Renal cortical epithelial cell (primary cell): Measurements from ENCODE around the gene FADS3. TPM values are rescaled to one million over a fixed set of nuclear protein-coding genes. Genes with fewer than 3 reads are reported as not detected.
A peak's percentile ranks its signal among the peaks of the same experiment; 100 is the strongest.

ENCODE experiments used
- DNase-seq: peaks from one replicate; pipeline ENCODE4 v3.0.0-alpha.2; 2011; ENCODE audit warnings: low read depth
- total RNA-seq: library from RNA; depleted of rRNA; stranded (reverse); fragments of >200 nt; gene quantifications from 2 replicates; pipeline ENCODE4 v1.2.3, GENCODE V29; 2014

The FADS3 gene
- total RNA-seq, 1 donor from 2014 or later: 181 TPM

DNA sequence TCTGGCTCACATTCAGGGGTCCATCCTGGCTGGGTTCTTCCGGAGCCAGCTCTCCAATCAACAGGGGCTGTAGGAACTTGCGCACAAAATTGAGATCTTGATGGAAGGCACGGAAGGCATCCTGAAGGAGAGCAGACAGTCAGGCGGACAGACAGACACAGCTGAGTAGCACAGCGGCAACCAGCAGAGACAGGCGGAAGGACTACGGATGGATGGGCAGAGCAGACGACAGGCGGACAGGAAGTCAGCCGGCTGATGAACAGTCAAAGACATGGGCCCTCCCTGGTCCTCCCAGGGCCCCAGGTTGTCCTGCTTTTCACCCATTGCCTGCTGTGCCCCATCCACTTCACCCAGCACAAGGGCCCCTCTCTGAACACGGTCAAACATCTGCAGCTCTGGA is 11.3 kb downstream of the FADS3 start:
- no peak for DNase-seq

DNA sequence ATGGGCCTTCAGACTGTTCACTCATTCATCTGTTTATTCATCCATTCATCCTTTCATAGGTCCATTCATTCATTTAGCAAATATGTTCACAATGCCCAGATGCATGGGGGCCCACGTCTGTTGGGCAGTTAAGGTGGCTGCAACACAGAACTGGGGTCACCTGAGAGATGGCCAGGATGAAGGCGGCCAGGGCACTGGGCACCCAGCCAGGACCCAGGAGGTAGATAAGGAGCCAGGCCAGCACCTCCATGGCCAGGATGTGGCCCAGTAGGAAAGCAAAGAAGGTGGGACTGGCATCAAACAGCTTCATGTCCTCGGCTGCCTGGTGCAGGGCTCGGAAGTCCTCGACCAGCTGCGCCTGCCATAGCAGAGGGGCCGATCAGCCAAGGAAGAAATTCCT is 12.2 kb downstream of the FADS3 start:
- DNase-seq: no peak

DNA sequence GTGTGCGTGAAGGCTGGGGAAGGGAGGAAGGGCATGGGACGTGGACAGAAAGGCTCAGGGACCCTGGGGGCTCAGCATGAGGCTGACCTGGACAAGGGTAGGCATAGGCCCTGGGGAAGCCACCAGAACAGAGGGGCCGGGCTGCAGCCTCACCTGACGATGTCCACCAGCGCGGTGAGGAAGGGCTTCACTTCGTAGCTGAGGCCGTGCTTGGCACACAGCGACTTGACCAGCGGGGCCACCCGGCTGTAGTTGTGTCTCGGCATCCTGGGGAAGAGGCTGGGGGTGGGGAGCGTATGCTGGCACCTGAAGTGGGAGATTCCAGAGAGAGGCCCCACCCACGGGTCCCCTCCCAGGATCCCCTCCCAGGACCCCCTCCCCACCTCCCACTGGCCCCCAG is 15.6 kb downstream of the FADS3 start:
- no peak for DNase-seq

DNA sequence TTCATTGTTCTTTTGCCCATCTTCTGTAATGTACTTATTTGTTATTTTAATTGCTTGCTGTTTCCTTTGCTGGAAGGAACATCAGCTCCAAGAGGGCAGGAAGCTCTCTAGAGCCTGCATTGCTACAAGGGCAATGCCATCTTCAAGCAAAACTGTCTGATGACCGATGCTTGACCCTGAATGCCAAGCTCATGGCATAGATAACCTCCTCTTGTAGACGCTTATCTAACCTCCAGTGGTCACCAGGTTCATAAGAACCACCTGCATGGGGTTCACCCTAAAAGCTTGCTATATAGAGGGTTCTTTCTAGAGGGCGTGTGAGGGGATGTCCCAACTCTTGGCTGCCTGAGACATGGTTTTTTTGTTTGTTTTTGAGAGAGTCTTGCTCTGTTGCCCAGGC is 16.5 kb downstream of the FADS3 start:
- DNase-seq: no peak

DNA sequence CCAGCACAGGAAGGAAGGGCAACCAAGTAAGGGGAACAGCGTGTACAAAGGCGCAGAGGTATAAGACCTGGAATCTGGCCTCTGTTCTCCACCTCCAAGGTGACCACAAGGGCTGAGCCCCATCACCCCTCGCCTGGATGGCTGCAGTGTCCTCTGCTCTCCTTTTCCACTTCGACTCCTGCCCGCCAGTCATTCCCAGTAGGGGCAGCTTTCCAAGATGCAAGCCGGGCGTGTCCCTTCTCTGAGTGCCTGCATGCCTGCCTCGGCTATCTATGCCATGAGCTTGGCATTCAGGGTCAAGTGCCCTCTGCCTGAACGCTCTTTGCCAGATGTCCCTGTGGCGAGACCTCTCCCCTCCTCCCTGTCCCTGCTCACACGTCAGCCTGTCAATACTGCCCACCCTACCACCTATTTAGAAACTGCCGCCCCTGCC is 17.0 kb downstream of the FADS3 start:
- DNase-seq: no peak

DNA sequence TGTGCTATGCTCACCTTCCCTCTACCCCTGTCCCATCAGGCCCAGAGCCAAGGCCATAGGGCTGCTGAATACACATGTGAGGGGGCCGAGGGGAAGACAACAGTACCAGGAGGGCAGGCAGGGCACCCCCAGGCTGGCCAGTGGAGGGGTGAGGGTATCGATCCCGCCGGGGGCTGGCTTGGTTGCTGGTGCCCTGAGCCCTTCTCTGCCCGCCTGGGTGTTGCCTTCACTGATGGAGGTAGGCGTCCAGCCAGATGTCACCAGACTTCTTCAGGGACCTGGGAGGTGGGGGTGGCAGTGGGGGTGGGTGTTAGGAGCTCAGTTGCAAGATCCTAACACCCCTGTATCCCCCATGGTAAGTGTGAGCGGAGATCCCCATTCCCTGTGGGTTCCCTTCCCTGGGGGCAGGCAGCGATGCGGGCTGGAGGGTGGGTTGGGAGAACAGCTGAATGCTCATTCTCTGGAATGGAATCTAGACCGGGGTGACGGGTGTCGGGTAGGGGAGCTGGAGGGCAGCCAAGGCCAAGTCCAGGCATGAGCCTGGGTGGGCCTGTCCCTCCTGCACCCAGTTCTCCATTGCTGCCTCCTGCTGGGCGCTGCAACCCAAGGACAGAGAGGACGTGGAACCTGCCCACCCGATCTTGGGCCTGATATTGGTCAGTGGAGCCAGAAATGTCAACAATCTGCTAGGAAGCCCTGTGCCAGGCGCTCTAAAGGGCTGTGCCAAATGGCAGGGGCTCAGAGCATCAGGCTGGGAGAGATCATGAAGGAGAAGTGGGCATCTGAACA is 17.6 kb downstream of the FADS3 start:
- DNase-seq: no peak

DNA sequence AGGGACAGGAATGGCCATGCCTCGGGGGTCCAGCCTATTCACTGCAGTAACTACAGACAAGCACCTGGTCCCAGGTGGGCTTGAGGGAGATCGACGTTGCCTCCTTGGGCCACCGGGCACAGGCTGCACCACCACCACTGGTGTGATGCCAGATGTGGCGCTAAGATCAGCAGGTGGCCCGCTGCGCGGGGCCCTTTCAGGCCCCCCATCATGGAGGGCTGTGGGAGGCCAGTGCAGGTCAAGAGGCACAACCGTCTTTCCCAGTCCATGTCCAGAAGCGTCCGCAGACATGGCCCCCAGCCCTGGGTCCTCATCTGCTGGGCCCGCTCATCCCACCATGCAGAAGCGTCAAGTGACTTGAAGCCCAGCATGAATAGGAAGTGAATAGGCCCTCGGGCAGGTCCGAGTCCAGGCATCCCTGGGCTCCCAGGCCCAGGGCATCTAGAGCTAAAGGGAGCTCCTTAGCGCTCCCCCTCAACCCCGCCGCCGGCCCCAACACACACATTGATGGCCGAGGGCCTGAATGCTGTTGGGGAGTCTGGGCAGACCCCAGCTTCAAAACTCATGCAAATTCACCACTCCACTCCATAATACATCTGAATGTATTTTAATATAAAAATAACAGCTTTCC is 18.3 kb downstream of the FADS3 start:
- no peak for DNase-seq

DNA sequence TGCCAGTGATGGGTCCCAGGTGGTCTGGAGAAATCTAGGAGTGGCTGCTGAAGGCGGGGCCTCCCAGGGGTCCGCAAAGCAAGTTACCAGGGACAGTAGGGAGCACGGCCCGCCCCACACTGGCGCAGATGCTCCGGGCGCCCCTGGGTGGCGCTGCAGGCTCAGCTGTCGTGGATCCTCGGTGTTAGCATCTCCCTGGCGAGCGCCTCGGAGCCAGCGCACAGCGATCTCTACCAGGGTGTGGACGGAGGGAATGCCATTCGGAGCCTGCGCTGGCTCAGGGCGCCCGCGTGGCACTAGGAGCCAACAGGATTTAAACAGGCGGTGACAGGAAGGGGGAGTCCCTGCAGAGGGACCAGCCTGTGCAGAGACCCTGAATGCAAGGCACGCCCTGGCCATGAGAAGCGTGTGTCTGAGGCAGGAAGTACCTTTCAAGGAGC is 20.2 kb downstream of the FADS3 start:
- peak; percentile 52 for DNase-seq

DNA sequence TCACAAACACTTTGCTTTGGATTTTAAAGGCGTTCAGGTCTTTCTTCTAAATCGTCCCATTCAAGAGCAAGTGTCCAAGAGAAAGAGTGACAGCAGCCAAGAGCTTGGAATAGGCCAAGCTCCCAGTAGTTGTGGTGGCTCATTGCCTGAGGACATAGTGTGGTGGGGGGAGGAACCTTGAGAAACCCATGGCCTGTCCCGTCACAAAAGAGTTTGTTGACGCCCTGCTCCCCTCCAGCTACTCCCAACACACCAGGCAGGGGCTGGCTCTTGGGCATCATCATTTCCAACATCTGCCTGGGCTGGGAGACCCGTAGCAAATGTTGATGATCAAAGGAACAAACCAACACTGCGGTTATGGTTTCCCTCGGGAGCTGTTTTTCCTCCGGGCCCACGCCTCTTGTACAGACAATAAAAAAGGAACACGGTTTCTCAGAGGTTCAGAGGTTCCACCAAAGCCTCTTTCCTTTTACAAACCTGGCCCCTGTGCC is 20.8 kb downstream of the FADS3 start:
- no peak for DNase-seq

DNA sequence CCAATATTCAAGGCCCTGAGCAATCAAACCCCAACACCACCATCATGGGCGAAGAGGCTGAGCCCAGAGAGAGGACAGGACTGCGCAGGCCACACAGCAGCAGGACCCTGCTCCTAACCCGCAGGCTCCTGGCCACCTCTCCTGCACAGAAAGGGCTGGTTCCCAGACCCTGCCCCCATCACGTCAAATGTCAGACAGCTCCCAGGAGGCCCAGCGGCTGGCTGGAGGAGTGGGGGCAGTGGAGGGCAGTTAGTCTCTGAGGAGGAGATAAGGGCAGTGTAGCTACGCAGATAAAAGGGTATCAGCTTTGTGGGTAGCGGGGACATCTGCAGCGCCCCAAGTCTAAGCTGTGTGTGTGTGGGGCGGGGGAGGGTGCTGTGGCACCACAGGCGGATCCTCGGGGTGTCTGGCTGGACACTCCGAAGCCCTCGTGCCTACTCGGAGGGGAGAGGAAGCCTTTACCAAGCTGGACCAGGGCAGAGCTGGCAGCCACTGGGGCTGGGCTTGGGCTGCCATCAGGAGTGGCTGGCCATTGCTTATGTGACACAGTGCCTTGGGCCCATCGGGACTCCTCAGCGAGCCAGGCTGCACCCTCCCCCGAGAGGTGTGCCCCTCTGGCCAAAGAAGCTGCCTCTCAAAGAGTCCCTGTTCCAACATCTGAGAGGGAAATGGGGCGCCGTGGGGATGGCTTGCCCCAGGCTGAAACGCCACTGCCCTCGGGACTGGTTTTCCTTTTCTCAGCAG is 21.5 kb downstream of the FADS3 start:
- DNase-seq: no peak

DNA sequence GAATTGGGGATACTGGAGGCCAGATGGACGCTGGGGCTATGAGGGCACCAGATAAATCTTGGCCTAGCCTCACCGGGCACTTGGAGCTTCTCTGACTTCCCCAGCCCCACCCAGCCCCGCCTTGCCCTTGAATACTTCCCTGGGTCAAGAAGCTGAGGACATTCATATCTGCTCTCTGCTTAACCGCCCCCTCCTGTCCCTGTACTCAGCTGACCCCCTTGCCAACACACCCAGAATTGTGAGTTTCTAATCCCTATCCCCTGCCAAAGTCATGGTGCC is 22.0 kb downstream of the FADS3 start:
- no peak for DNase-seq

DNA sequence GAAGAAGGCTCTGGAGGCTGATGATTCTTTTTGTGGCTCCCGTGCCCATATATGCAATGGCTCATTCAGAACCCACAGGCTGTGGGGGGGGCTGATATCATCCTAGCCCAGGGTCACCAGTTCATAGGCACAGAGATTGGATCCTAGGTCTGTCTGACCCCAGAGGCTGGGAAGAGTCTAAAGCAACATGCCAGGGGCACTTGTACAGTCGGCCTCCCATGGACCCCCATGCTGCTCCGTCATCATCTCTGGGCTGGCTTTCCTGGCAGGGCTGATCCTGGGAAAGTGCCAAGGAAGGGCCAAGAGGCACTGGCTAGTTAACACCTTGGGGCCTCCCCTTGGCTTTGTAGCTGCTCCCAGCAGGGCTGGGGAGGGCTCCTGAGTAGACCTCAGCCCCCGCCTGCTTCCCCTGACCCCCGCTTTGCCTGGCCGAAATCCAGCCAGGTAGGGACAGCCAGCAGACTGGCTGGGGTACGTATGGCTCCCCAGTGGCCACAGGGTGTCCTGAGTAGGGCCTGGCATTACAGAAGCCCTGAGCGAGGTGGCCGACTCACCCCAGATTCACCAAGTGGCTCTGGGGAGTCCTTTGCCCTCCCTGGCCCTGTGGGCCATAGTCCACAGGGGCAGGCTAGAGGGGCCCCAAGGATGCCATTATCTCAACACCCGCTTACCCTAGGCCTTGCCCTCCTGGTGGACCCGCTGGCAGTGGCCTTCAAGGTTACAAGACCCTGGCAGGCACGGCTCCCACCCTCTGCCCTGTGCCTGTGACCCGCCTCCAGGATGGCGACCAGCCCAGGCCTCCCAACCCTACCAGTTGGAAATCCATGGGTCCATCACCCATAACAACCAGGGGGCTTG is 22.5 kb downstream of the FADS3 start:
- DNase-seq: no peak

DNA sequence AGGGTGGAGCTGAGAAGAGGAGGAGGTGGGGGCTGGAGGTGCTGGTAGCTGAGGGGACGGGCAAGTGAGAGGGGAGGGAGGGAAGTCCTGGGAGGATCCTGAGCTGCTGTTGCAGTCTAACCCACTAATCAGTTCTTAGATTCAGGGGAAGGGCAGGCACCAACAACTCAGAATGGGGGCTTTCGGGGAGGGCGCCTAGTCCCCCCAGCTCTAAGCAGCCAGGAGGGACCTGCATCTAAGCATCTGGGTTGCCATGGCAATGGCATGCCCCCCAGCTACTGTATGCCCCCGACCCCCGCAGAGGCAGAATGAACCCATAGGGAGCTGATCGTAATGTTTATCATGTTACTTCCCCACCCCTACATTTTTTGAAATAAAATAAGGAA is 24.4 kb downstream of the FADS3 start:
- no peak for DNase-seq

DNA sequence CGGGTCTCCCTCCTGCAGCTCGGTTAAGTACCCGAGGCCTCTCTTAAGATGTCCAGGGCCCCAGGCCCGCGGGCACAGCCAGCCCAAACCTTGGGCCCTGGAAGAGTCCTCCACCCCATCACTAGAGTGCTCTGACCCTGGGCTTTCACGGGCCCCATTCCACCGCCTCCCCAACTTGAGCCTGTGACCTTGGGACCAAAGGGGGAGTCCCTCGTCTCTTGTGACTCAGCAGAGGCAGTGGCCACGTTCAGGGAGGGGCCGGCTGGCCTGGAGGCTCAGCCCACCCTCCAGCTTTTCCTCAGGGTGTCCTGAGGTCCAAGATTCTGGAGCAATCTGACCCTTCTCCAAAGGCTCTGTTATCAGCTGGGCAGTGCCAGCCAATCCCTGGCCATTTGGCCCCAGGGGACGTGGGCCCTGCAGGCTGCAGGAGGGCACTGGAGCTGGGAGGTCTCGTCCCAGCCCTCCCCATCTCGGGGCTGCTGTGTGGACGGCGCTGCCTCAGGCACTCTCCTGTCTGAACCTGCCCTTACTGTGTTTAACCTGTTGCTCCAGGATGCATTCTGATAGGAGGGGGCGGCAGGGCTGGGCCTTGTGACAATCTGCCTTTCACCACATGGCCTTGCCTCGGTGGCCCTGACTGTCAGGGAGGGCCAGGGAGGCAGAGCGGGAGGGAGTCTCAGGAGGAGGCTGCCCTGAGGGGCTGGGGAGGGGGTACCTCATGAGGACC is 25.0 kb downstream of the FADS3 start:
- DNase-seq: no peak

DNA sequence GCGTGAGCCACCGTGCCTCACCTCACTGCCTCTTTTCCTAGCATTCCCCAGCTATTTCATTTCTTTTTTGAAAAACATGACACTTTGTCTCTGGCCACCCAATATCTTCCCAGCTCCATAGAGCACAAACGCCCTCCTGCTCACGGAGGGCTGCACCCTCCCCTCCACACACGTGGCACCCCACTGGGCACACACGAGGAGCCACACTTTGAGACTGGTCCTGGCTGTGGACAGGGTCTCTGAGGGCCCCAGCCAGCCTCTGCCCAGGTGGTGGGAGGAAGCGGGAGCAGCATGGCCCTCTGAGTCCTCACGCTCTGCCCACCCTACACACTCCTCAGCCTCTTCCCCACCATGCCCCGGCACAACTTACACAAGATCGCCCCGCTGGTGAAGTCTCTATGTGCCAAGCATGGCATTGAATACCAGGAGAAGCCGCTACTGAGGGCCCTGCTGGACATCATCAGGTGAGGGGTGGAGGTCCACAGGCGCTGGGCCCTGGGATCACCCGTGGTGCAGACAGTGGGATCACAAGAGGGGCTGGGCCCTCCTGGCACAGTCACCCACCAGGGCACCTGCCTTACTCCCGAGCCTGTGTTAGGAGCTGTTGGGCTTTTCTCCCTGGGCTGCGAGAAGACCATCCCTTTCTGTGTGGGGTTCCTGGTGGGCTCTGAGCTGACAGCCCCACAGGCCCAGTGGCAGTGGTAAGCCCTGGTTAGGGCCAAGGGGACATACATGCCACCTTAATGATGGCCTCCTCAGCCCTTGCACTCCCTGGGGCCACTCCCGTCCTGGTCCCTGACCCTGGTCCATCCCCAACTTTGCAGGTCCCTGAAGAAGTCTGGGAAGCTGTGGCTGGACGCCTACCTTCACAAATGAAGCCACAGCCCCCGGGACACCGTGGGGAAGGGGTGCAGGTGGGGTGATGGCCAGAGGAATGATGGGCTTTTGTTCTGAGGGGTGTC is 26.2 kb downstream of the FADS3 start:
- no peak for DNase-seq

DNA sequence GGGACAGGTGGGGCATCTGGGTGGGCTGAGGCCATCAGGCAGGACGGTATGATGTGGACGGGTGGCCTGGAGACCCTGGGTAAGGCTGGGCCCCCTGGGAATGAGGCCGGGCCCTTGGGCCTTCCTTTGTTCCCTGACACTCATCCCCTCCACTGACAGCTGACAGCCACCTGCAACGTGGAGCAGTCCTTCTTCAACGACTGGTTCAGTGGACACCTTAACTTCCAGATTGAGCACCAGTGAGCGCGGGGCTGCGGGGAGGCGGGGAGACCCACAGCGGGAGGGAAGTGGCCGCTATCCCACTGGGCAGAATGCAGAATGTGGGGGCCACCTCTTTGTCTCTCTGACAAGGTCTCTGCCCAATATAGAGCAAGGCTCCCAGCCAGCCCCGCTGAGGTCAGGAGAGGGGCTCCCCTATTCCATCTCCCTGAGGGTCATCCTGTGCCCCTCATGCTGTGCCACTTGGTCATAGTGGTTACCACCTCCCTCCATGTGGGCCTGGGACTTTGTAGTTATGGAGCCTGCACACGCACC is 27.7 kb downstream of the FADS3 start:
- no peak for DNase-seq

DNA sequence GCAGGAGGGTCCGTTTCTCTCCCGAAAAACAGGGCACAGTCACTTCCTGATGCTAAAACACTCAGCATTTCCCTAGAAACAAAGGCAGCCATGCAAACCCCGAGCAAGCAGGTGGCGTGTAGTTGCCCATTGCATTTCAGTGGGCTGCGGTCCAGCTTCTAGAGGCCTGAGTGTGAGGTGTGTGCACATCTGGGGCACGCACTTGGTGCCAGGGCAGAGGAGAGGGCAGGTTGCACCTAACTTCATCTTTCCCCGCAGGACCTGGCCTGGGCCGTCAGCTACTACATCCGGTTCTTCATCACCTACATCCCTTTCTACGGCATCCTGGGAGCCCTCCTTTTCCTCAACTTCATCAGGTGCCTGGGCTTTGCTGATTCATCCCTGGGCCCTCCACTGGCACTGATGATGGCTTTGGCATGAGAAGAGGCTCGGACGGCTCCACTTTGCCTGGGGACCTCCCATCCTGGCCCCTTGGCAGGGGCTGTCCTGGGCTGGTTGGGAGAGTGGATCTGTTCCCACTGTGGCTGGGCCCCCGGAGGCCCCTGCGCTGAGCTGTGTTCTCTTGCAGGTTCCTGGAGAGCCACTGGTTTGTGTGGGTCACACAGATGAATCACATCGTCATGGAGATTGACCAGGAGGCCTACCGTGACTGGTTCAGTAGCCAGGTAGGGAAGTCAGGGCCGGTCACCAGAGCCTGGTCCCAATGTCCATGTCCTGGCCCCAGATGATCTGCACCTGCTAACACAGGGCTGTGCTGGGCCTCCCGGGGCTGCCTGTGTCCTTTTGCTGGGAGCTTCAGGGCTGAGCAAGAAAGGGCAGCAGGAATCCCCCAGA is 28.4 kb downstream of the FADS3 start:
- DNase-seq: peak; percentile 38

DNA sequence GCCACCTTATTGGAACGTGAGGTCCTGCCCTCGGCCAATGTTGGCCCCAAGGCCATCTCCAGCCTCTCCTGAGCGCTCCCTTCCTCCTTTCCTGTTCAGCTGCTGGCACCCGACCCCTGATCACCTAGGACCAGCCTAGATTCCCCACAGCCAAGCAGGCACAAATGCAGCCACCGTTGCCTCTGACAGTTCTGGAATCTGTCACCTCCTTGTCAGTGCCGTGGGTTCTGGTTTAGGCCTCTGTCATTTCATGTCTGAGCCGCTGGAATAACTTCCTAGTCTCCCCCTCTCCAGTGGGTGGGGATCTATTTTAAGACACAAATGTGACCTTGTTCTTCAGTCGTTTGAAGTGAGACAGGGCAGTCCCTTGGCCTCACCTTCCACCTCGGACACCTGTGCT is 29.7 kb downstream of the FADS3 start:
- no peak for DNase-seq
